T-helper 1 cell treated with Interleukin-12 subunit alpha and Interleukin-12 subunit beta and Interleukin-4 antibody, amounts not matched to agents 30 ng/mL and 1 ng/mL, for 36 hours (primary cell): ENCODE measurements around the gene ENO1. TPM values are rescaled to one million over a fixed set of nuclear protein-coding genes. Genes with fewer than 3 reads are reported as not detected.

ENCODE experiments used
- intact Hi-C: fragments of 100-400 bp; cut with micrococcal nuclease; formaldehyde crosslinking; loops from one replicate; pipeline ENCODE4 v1.15.1; 2024
- total RNA-seq: library from RNA; stranded (reverse); gene quantifications from 2 replicates; pipeline ENCODE4 v1.2.3, GENCODE V29; 2022

The ENO1 gene
- total RNA-seq, 1 donor from 2014 or later: 2,761 TPM

GRCh38 chr1:8873001-8873400 lies 5.5 kb downstream of the ENO1 start:
- intact Hi-C loops: loop anchor here (1.0 to 10.0 kb wide), 2 partner anchors 14 to 782 kb away; partner anchors contain the start of gene PIK3CD

DNA sequence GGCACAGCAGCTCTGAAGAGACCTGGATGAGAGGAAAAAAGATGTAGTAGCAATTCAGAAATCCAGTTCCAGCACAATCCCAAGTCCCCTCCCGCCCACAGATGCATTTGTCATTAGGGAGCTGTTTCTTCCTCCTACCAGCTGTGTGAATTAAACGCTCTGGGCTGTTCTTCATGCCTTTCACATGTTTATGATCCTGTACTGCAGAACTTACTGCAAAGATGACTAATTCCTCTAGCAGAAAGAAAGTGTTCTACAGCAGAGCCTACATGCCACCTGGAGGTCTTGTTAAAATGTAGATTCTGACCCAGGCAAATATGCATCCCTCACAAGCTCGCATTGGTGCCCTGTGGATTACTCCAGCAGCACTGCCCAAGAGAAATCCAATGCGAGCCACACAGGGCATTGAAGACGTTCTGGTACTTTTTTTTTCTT lies 6.5 kb downstream of the ENO1 start:
- intact Hi-C loops: loop anchor here (2.0 to 10.0 kb wide), 2 partner anchors 133 to 783 kb away; partner anchors contain the start of gene PIK3CD

DNA sequence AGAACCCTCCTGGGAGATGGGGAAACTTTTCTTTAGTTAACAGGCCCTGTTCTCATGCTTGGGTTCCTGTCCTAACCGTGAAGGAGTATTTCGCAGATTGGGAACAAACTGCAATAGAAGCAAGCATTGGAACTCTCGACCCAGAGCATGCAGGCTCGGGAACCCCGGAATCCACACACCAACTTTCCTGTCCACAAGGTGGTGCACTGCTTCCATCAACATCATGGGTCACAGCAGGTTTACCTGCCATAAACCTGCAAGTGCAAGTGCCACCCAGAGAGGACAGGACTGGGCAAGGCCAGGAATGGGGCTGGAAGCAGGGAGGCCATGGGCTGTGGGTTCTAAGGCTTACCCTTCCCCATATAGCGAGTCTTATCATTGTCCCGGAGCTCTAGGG lies 6.9 kb downstream of the ENO1 start:
- intact Hi-C loops: loop anchor here (2.0 to 10.0 kb wide), 2 partner anchors 133 to 783 kb away; partner anchors contain the start of gene PIK3CD

GRCh38 chr1:8870616-8871538 lies 7.6 kb downstream of the ENO1 start:
- intact Hi-C loops: loop anchor here (2.0 to 10.0 kb wide), 2 partner anchors 134 to 784 kb away; partner anchors contain the start of gene PIK3CD

GRCh38 chr1:8870103-8870502 lies 8.4 kb downstream of the ENO1 start:
- intact Hi-C loops: loop anchor here (2.0 to 10.0 kb wide), 2 partner anchors 135 to 785 kb away; partner anchors contain the start of gene PIK3CD

DNA sequence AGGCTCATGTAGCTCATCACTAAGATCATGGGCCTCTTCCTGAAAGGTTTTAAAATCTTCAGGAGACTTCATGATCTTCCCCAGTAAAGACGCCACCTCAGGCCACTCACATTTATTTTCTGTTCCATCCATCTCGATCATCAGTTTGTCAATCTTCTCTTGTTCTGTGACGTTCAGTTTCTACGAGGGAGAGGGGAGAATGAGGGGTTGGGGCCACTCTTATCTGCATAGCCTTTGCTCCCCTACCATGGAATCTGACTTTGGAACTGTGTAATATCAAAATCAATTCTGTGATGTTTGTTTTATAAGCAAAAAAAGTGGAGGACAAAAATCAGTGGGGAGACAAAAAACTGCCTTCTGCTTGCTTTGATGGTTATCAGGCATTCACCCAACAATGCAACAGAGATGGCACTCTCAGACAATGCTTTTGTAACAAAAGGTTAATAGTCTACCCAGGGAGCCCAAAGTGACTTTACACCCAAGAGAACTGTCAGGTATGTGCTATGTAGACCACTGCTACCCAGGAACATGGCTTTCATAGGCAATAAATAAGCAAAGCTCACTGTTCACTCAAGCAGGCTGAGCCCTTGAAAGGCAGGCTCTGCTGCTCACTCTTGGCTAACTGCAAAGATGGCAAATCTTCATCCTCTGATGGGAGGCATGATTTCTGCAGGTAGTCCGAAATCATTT lies 10.5 kb downstream of the ENO1 start:
- intact Hi-C loops: no loop called here

- intact Hi-C loops: no loop called here
These were observed 11.6 kb downstream of the ENO1 start for GRCh38 chr1:8866792-8867415.

DNA sequence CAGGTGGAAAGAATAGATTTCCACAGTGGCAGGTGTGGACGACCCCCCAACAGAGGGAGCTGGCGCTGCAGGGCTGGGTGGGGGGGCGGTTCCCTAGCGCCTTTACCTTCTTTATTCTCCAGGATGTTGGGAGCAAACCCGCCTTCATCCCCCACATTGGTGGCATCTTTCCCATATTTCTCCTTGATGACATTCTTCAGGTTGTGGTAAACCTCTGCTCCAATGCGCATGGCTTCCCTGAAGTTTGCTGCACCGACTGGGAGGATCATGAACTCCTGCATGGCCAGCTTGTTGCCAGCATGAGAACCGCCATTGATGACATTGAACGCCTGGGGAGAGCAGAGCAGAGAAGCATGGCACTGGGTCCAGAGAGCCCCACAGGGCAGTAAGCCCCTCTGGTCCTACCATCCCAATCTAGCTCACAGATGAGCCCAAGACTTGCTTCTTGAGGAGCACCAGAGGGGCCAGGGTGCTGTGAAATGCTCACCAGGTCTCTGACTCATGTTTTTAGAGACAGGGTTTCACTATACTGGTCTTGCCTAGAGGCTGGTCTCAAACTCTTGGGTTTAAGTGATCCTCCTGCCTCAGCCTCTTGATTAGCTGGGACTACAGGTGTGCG lies 12.2 kb downstream of the ENO1 start:
- intact Hi-C loops: no loop called here

DNA sequence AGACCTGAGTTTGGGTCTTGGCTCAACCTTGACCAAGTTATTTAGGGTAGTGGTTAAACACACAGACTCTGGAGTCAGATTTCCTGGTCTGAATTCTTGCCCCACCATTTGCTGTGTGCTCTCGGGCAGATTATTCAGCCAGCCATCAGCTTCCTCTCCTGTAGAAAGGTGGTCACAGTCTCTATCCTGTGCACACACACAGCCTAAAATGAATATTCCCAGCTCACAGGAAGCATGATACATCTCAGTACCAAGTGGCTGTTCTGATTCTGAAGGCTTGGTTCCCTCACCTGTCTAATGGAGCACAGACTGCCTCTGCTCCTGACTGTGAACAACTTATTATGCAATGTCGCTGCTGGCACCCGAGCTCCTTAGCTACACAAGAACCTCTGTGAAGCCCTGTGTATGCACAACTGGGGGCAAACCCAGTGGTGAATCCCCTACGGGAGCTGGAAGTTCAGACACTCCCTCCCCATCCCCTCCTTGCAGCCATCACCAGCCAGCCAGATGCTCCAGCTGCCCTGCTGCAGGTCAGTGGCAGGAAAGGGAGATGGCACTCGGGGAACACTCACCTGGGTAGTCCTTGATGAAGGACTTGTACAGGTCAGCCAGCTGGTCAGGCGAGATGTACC lies 13.7 kb downstream of the ENO1 start:
- intact Hi-C loops: loop anchor here (5.0 kb wide), 1 partner anchor 37 kb away; no protein-coding TSS in a partner anchor

DNA sequence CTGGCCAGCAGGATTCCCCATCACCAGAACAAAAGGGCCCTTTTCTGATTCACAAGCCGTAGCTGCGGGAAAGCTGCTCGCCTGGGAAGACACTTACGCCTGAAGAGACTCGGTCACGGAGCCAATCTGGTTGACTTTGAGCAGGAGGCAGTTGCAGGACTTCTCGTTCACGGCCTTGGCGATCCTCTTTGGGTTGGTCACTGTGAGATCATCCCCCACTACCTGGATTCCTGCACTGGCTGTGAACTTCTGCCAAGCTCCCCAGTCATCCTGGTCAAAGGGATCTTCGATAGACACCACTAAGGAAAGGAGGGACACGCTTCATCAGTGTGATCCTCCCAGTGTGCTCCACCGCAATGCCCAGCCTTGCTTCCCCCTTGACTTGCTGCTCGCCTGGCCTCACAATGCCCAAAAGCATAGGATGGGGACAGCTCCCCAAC lies 14.7 kb downstream of the ENO1 start:
- intact Hi-C loops: loop anchor here (5.0 kb wide), 1 partner anchor 38 kb away; no protein-coding TSS in a partner anchor

GRCh38 chr1:8863138-8863537 lies 15.3 kb downstream of the ENO1 start:
- intact Hi-C loops: loop anchor here (5.0 kb wide), 1 partner anchor 39 kb away; no protein-coding TSS in a partner anchor

DNA sequence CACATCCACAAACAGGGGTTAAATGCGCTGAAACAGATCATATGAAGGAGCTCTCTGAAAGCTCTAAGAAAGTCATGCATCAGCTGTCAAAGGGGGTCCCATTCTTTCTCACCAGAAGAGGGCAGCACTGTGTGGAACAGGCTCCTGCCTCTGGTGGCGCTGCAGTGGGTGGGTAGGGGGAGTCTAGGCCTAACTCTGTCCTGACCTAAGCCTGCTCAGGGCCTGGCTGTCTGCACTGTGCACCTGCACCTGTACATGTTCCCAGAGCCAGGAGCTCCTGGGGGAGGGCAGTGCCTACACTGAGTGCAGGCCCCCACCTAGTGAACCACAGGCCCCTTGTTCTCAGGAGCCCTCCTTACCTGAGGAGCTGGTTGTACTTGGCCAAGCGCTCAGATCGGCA lies 16.0 kb downstream of the ENO1 start:
- intact Hi-C loops: loop anchor here (5.0 kb wide), 1 partner anchor 40 kb away; no protein-coding TSS in a partner anchor

DNA sequence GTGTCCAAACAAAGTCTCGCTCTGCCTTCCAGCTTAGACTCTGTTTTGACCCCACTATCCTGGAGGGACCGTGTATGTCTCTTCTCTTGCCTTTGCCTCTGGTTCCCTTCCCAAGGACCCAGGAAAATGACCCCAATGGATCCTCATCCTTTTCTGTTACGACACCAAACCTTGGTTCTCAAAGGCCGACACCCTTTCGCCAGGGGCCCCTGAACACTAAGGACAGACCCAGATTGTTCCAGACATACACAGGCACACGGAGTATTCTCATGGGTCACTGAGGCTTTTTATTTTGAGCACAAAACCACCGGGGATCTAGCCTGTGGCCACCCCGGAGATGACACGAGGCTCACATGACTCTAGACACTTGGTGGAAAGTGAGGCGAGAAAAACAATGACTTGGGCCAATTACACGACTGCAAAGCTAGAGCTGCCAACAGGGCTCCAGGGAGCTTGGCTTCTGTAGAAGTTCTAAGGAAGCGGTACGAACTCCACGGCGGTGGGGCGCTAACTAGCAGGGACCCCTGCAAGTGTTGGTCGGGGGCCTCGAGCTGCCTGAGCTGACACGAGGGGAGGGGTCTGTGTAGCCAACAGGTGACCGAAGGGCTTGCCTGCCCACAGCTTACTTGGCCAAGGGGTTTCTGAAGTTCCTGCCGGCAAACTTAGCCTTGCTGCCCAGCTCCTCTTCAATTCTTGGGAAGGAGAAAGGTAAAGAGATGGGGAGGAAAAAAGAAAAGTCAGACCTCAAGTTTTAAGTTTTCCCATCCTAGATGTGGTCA lies 17.6 kb downstream of the ENO1 start:
- intact Hi-C loops: loop anchor here (5.0 kb wide), 1 partner anchor 41 kb away; no protein-coding TSS in a partner anchor

DNA sequence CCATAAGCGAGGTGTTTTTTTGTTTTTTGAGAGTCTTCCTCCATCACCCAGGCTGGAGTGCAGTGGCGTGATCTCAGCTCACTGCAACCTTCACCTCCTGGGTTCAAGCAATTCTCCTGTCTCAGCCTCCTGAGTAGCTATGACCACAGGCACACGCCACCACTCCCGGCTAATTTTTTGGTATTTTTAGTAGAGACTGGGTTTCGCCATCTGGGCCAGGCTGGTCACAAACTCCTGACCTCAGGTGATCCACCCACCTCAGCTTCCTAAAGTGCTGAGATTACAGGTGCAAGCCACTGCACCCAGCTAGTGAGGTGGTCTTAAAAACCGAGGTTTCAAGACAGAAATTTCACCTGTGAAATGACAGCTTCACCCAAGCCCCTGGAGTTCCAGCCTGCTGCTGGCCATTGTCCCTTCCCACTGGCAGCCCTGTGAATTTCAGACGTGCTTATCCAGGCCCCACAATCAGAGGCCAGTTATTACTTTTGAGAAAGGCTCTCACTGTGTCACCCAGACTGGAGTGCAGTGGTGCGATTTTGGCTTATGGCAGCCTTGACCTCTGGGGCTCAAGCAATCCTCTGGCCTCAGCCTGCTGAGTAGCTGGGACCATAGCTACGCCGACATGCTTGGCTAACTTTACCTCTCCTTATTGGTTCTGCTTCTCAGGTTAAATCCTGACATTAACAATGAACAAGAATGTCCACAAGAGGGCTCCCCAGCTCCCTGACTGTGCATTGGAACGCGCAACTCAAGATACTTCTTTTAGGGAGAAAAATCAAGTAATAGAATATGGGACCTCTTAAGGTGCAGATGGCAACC lies 19.4 kb downstream of the ENO1 start:
- intact Hi-C loops: loop anchor here (1.0 kb wide), 4 partner anchors 14 to 146 kb away; no protein-coding TSS in a partner anchor

- intact Hi-C loops: no loop called here
These were observed 20.3 kb downstream of the ENO1 start for GRCh38 chr1:8858112-8858668.

GRCh38 chr1:8856689-8857412 lies 21.6 kb downstream of the ENO1 start:
- intact Hi-C loops: no loop called here

DNA sequence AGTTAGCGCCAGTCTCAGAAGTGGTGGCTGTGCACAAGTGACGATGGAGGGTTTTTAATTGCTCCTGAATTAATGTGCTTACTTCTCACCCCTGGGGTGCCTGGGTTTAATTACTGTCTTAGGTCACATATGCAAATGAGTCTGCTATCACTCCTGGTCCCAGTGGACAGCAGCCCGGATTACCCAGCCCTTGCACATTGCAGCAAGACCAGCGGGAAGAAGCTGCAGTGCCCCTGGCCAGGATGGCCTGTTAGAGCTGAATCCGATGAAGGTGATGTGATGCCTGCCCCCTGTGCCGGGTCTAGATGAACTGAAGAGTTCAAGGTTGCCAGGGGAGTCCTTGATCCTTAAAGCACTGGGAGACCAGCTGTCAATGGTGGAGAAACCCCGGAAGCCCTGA lies 24.2 kb downstream of the ENO1 start:
- intact Hi-C loops: no loop called here
